ENCODE results near the gene NR1H4. TPM values are rescaled to one million over a fixed set of nuclear protein-coding genes. Genes with fewer than 3 reads are reported as not detected.

The NR1H4 gene
- total and polyA plus RNA-seq, 2 of the 8 experiments (the other 6 are each of a cell fraction or from before 2014, with no cell fraction given): not detected

DNA sequence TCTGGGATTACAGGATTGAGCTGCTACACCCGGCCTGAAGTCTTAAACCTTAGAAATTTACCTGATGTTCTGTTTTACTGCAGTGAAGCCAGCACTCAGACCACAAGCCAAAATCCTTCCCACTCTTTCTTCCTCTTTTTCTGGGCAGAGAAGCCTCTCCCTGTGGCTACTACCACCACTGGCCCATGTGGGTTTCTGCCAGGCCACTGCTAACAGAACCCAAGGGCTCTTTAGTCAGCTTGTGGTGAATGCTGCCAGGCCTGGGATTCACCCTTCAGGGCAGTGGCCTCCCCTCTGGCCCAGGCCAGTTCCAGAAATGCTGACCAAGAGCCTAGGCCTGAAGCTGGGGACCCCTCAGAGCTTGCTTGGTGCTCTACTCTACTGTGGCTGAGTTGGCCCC lies 135.1 kb downstream of the NR1H4 start (continued):
- TF ChIP-seq, protein P1, sequence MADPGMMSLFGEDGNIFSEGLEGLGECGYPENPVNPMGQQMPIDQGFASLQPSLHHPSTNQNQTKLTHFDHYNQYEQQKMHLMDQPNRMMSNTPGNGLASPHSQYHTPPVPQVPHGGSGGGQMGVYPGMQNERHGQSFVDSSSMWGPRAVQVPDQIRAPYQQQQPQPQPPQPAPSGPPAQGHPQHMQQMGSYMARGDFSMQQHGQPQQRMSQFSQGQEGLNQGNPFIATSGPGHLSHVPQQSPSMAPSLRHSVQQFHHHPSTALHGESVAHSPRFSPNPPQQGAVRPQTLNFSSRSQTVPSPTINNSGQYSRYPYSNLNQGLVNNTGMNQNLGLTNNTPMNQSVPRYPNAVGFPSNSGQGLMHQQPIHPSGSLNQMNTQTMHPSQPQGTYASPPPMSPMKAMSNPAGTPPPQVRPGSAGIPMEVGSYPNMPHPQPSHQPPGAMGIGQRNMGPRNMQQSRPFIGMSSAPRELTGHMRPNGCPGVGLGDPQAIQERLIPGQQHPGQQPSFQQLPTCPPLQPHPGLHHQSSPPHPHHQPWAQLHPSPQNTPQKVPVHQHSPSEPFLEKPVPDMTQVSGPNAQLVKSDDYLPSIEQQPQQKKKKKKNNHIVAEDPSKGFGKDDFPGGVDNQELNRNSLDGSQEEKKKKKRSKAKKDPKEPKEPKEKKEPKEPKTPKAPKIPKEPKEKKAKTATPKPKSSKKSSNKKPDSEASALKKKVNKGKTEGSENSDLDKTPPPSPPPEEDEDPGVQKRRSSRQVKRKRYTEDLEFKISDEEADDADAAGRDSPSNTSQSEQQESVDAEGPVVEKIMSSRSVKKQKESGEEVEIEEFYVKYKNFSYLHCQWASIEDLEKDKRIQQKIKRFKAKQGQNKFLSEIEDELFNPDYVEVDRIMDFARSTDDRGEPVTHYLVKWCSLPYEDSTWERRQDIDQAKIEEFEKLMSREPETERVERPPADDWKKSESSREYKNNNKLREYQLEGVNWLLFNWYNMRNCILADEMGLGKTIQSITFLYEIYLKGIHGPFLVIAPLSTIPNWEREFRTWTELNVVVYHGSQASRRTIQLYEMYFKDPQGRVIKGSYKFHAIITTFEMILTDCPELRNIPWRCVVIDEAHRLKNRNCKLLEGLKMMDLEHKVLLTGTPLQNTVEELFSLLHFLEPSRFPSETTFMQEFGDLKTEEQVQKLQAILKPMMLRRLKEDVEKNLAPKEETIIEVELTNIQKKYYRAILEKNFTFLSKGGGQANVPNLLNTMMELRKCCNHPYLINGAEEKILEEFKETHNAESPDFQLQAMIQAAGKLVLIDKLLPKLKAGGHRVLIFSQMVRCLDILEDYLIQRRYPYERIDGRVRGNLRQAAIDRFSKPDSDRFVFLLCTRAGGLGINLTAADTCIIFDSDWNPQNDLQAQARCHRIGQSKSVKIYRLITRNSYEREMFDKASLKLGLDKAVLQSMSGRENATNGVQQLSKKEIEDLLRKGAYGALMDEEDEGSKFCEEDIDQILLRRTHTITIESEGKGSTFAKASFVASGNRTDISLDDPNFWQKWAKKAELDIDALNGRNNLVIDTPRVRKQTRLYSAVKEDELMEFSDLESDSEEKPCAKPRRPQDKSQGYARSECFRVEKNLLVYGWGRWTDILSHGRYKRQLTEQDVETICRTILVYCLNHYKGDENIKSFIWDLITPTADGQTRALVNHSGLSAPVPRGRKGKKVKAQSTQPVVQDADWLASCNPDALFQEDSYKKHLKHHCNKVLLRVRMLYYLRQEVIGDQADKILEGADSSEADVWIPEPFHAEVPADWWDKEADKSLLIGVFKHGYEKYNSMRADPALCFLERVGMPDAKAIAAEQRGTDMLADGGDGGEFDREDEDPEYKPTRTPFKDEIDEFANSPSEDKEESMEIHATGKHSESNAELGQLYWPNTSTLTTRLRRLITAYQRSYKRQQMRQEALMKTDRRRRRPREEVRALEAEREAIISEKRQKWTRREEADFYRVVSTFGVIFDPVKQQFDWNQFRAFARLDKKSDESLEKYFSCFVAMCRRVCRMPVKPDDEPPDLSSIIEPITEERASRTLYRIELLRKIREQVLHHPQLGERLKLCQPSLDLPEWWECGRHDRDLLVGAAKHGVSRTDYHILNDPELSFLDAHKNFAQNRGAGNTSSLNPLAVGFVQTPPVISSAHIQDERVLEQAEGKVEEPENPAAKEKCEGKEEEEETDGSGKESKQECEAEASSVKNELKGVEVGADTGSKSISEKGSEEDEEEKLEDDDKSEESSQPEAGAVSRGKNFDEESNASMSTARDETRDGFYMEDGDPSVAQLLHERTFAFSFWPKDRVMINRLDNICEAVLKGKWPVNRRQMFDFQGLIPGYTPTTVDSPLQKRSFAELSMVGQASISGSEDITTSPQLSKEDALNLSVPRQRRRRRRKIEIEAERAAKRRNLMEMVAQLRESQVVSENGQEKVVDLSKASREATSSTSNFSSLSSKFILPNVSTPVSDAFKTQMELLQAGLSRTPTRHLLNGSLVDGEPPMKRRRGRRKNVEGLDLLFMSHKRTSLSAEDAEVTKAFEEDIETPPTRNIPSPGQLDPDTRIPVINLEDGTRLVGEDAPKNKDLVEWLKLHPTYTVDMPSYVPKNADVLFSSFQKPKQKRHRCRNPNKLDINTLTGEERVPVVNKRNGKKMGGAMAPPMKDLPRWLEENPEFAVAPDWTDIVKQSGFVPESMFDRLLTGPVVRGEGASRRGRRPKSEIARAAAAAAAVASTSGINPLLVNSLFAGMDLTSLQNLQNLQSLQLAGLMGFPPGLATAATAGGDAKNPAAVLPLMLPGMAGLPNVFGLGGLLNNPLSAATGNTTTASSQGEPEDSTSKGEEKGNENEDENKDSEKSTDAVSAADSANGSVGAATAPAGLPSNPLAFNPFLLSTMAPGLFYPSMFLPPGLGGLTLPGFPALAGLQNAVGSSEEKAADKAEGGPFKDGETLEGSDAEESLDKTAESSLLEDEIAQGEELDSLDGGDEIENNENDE (IDR thresholded peaks at IDR 0.05; ENCODE audit: insufficient replicate concordance, low read length): no peak
- TF ChIP-seq KDM1A (IDR thresholded peaks at IDR 0.05; ENCODE audit: borderline replicate concordance, low read length) (no peak), BCL11A (IDR thresholded peaks at IDR 0.05; ENCODE audit: low read depth in 2 of 2, low read length in 2 of 2) (no peak)
- TF ChIP-seq, protein P2, sequence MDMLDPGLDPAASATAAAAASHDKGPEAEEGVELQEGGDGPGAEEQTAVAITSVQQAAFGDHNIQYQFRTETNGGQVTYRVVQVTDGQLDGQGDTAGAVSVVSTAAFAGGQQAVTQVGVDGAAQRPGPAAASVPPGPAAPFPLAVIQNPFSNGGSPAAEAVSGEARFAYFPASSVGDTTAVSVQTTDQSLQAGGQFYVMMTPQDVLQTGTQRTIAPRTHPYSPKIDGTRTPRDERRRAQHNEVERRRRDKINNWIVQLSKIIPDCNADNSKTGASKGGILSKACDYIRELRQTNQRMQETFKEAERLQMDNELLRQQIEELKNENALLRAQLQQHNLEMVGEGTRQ (IDR thresholded peaks at IDR 0.05; ENCODE audit: low read length): no peak

All from H1 (cell line).